Retinal pigment epithelial cell (primary cell): ENCODE data around the gene ABHD2.
A peak's percentile ranks its signal among the peaks of the same experiment; 100 is the strongest.

ENCODE experiments used
- DNase-seq: peaks from one replicate; pipeline ENCODE4 v3.0.0-alpha.2; 2010; ENCODE audit warnings: low read depth
- H3K4me3 ChIP-seq: 2 replicates; pipeline ENCODE4 v1.5.1; 2011; ENCODE audit warnings: mild to moderate bottlenecking, low read length, control low read depth, moderate library complexity
- TF ChIP-seq, protein P1 (sequence below): conservative IDR thresholded peaks from 2 replicates; pipeline ENCODE4 v1.5.1; 2011; ENCODE audit warnings: low read depth, low read length, control low read depth, inconsistent platforms

Gene ABHD2

DNA sequence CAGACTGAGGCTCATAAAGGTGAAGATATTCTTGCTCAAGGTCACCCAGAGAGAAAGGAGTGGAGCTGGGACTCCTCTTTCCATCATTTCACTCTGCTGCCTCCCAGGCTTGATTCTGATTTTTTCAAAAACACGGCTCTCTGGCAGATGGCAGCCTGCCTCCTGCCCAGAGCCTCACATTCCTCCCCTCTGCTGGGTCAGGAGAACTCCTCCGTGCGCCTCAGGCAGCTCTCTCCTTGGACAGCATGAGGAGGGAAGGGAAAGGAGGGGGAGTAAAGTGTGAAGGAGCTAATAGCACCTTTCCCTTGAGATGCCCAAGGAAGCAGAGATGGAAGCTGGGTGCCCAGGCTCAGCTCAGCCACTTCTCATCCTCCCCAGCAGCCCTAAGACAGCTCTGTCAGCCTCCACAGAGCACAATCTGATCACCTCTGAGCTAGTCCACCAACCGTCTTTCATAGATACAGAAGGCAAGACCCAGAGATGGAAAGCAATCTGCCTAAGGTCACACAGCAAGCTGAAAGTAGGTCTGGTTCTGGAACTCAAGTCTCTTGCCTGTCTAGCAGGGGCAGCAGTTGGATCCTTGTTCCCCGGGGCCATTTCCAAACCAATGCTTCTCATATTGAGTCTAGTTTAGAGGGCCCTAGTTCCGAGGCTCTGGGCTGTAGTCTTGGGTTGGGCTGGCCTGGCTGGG is 129.6 kb downstream of the ABHD2 start:
- no peak for DNase-seq
- no peak overlapping the region for H3K4me3 ChIP-seq

DNA sequence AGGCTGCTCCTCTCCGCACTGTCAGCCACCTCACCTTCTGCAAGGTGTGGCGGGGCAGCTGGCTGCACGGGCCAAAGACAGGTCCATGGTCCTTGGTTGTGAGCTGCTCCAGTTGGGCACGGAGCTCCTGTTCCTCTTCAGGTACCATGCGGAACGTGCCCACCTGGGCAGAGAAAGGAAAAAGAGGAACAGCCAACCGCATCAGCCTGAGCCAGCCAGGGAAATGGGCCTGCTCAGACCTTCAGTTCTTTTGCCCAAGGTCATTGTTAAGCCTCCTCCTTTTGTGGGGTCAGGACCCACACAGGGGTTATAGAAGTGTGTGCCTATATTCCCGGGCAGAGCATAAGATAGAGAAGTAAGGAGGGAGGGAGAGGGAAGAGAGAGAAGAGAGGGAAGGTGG is 130.3 kb downstream of the ABHD2 start:
- H3K4me3 ChIP-seq, result no peak overlapping the region
- DNase-seq, result no peak
- TF ChIP-seq, protein P1, sequence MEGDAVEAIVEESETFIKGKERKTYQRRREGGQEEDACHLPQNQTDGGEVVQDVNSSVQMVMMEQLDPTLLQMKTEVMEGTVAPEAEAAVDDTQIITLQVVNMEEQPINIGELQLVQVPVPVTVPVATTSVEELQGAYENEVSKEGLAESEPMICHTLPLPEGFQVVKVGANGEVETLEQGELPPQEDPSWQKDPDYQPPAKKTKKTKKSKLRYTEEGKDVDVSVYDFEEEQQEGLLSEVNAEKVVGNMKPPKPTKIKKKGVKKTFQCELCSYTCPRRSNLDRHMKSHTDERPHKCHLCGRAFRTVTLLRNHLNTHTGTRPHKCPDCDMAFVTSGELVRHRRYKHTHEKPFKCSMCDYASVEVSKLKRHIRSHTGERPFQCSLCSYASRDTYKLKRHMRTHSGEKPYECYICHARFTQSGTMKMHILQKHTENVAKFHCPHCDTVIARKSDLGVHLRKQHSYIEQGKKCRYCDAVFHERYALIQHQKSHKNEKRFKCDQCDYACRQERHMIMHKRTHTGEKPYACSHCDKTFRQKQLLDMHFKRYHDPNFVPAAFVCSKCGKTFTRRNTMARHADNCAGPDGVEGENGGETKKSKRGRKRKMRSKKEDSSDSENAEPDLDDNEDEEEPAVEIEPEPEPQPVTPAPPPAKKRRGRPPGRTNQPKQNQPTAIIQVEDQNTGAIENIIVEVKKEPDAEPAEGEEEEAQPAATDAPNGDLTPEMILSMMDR, result no peak

More for the DNA sequence above, 129.6 kb downstream of the ABHD2 start:
- TF ChIP-seq, protein P1, result no peak

DNA sequence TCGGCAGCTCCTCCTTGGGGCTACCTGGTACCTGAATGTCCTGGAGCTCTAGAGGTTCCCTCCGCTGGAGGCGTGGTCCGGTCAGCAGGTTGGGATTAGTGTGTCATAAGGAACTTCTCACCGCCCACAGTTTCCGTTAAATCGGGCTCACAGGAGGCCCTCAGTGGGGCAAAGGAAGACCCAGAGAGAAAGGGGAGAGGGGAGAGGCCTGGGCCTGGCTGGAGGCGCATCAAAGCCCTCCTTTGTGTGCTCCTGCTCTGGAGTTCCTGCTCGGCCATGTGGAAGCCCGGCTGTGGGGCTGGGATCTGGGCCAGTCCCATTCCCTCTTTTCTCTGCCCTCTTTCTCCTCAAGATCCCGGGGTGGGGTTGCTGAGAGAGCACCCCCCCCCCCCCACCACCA is 133.3 kb downstream of the ABHD2 start, which contains the start of gene RLBP1:
RLBP1 (minus strand) TSS at position 37 of the 400 bp plus-strand sequence. CDS start 2,604 bp downstream, outside the sequence.
- no peak within 1 kb of the TSS for H3K4me3 ChIP-seq
- peak; percentile 71 for DNase-seq
- TF ChIP-seq, protein P1, result no peak

DNA sequence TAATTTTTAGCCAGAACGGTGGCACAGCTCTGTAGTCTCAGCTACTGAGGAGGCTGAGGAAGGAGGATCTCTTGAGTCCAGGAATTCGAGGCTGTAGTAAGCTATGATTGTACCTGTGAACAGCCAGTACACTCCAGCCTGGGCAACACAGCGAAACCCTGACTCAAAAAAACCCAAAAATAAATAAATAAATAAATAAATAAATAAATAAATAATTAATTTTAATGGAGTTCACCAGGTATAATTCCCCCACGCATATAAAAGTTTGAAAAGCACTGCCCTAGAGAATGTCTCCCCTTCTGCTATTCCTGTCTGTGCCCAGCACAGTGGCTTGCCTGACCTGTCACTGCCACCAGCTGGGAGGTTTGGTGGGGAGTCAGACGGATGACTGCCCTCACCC is 137.3 kb downstream of the ABHD2 start:
- TF ChIP-seq, protein P1, result no peak
- no peak for DNase-seq
- no peak overlapping the region for H3K4me3 ChIP-seq

DNA sequence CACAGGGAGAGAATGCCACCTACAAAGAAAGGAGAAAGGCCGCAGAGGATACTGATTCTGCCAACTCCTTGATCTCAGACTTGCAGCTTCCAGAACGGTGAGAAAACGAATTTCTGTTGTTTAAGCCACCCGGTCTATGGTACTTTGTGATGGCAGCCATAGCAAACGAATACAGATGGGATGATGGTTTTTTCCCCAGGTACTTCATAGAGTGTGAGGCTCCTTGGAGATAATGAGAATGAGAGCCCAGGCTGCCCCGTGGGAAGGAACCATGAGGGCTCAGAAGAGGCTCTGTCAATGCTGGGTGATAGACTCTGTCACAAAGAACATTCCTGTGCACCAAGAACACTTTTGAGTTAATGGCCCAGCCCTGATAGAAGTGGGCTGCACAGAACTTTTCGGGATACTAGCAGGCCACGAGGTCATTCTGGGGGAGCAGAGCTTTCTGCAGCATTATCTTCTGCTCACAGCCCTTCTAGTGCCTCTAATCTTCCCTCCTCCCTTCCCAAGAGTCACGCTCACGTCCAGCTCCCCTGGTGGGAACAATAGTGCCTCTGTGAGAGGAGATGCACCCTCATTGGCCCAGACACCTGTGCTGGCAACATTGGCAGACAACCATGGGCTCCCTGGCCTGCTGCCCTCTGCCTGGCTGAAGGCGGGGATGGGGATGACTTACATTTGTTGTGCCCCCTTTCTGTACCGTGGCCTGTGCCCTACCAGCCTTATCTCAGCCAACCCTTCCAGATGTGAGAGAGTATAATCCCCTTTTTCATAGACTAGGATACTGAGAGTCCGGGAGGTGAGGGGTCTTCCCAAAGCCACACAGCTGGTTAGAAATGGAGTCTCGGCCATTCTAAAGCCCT is 138.3 kb downstream of the ABHD2 start:
- TF ChIP-seq, protein P1, result no peak

DNA sequence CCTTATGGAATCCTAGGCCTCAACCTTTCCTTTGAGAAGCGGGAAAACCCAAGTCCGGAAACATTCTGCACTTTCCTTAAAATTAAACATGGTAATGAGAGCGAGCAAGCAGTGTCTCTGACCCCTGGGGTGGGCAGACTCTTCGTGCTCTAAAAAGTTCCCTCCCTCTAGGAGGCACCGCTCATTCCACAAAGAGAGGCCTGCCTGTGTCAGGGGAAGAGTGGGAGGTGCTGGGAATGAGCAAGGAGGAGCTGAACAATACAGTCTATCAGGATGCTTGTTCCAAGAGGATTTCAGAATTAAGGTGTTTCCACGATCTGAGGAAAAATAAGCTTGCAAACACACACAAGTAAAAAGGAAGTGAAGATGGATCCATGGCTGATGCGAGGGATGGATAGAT is 139.2 kb downstream of the ABHD2 start:
- H3K4me3 ChIP-seq, result no peak overlapping the region
- TF ChIP-seq, protein P1, result no peak
- no peak for DNase-seq

More for the DNA sequence above, 138.3 kb downstream of the ABHD2 start:
- H3K4me3 ChIP-seq, result no peak overlapping the region
- no peak for DNase-seq
